Activated CD8-positive, alpha-beta T cell treated with anti-CD3 and anti-CD28 coated beads, Interleukin-2, amount 10 ng/mL, durations not matched to agents 7 days and 5 days (primary cell): Measurements from ENCODE around the gene QSOX2. TPM values are rescaled to one million over a fixed set of nuclear protein-coding genes. Genes with fewer than 3 reads are reported as not detected.
A peak's percentile ranks its signal among the peaks of the same experiment; 100 is the strongest.

Experiments
- ATAC-seq: fragments of 150-1000 bp; cut with Tn5 transposase; one replicate; pipeline ENCODE4 v1.10.0; 2021; ENCODE audit warnings: moderate library complexity
- CTCF ChIA-PET: fragments of 350-600 bp; sonication (Branson Sonifier 250); formaldehyde crosslinking; loops from one replicate; lab custom pipeline; 2021; ENCODE audit warnings: antibody characterized with exemption; lab: Charles Lee
- POLR2A ChIA-PET: fragments of 350-600 bp; sonication (Branson Sonifier 250); formaldehyde crosslinking; loops from one replicate; lab custom pipeline; 2021; ENCODE audit warnings: antibody characterized with exemption; lab: Charles Lee
- DNase-seq: peaks from one replicate; pipeline ENCODE4 v3.0.0-alpha.2; 2020
- H3K27ac Mint-ChIP-seq: one replicate; pipeline ENCODE4 v1.8.0; 2021; ENCODE audit warnings: mild to moderate bottlenecking, mixed read lengths
- H3K27me3 Mint-ChIP-seq: one replicate; pipeline ENCODE4 v1.8.0; 2021; ENCODE audit warnings: low read depth, mixed read lengths
- H3K36me3 Mint-ChIP-seq: one replicate; pipeline ENCODE4 v1.8.0; 2021; ENCODE audit warnings: low read depth, mixed read lengths
- H3K4me1 Mint-ChIP-seq: one replicate; pipeline ENCODE4 v1.8.0; 2021; ENCODE audit warnings: low read depth, mixed read lengths
- H3K4me3 Mint-ChIP-seq: one replicate; pipeline ENCODE4 v1.8.0; 2021; ENCODE audit warnings: mild to moderate bottlenecking, mixed read lengths
- H3K9me3 Mint-ChIP-seq: one replicate; pipeline ENCODE4 v1.8.0; 2022; ENCODE audit warnings: mixed read lengths; ENCODE audit not compliant: insufficient read depth
- total RNA-seq, 2 experiments: library from RNA; stranded (reverse); gene quantifications; one replicate each; pipeline ENCODE4 v1.2.3, GENCODE V29; 2021

QSOX2 gene
- total RNA-seq, 2 experiments from 2014 or later, result 11.4 to 12.6 TPM

DNA sequence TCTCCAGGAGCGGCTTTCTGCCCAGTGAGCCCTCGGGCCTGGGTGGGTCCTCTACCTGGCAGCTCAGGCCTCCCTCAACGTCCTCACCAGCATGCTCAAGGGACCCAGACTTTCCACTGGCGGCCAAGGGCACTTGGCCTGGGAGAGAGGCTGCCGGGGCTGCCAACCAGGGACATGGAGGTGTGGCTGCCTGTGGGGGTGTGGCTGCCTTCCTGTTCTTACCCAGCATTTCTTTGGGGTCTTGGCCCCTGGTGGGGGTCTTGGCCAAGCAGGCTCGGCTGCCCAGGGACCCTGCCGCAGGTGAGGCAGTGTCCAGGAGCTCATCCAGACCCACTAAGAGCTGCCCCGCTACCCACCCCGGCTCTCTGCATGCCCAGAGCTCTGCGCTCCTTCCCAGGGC is 7.2 kb upstream of the QSOX2 start:
- ChIA-PET CTCF (interaction anchor here (1.2 kb wide), 1 partner anchor 16 kb away, joined by 3 read pairs; no protein-coding TSS in a partner anchor), POLR2A (no interaction called here)
- Mint-ChIP-seq H3K9me3 (no peaks in the 10 kb centered on the region), H3K4me3 (no peak overlapping the region), H3K36me3 (no peaks in the 10 kb centered on the region), H3K27ac (no peak overlapping the region), H3K27me3 (no peaks in the 10 kb centered on the region), H3K4me1 (no peaks in the 10 kb centered on the region)
- ATAC-seq (no peak), DNase-seq (no peak)

DNA sequence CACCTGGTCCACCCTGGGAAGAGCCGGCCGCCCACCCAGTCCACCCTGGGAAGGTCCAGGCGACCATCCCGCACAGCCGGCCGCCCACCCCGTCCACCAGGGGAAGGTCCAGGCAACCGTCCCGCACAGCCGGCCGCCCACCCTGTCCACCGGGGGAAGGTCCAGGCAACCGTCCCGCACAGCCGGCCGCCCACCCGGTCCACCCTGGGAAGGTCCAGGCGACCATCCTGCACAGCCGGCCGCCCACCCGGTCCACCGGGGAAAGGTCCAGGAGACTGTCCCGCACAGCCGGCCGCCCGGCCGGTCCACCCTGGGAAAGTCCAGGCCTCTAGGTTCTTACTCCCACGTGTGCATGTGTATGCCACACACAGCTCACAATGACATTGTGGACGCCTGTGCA is 6.7 kb upstream of the QSOX2 start:
- Mint-ChIP-seq H3K27me3 (peaks cover 2% of the 10 kb centered on the region), H3K4me3 (no peak overlapping the region), H3K36me3 (no peaks in the 10 kb centered on the region), H3K9me3 (no peaks in the 10 kb centered on the region), H3K4me1 (no peaks in the 10 kb centered on the region), H3K27ac (no peak overlapping the region)
- ATAC-seq, result no peak
- CTCF ChIA-PET, result interaction anchor here (1.2 kb wide), 1 partner anchor 17 kb away, joined by 3 read pairs; no protein-coding TSS in a partner anchor
- POLR2A ChIA-PET, result no interaction called here
- no peak for DNase-seq

DNA sequence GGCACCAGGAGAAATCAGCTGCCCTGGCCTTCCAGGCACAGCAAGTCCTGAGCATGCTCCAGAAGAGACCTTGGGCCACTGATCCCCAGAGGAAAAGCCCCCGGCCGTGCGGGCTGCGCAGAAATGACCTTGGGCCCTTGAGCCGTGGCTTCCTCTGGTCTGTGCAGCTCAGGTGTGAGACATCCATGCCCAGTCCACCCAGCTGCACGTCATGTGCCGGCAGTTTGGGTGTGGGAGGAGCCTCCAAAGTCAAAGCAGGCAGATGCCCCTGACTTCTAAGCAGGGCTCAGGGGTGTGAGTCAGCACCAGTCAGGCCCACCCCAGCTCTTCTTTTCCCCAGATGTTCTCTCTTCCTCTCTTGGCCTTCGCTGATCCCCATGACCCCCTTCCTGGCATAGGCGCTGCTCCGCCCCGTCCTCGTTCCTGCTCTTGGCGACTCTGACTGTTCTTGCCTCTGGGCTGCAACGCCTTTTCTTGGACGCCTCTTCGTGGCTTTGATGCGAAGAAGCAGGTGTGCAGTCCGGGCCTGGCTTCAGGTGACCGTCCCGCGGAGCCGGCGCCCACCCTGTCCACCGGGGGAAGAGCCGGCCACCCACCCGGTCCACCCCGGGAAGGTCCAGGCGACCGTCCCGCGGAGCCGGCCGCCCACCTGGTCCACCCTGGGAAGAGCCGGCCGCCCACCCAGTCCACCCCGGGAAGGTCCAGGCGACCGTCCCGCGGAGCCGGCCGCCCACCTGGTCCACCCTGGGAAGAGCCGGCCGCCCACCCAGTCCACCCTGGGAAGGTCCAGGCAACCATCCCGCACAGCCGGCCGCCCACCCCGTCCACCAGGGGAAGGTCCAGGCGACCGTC is 5.9 kb upstream of the QSOX2 start:
- Mint-ChIP-seq H3K36me3 (no peaks in the 10 kb centered on the region), H3K4me3 (no peak overlapping the region), H3K9me3 (no peaks in the 10 kb centered on the region), H3K27me3 (peaks cover 2% of the 10 kb centered on the region), H3K4me1 (no peaks in the 10 kb centered on the region), H3K27ac (no peak overlapping the region)
- DNase-seq (no peak), ATAC-seq (no peak)
- CTCF ChIA-PET, result interaction anchor here (1.0 kb wide), 1 partner anchor 16 kb away, joined by 4 read pairs; no protein-coding TSS in a partner anchor
- POLR2A ChIA-PET, result no interaction called here

DNA sequence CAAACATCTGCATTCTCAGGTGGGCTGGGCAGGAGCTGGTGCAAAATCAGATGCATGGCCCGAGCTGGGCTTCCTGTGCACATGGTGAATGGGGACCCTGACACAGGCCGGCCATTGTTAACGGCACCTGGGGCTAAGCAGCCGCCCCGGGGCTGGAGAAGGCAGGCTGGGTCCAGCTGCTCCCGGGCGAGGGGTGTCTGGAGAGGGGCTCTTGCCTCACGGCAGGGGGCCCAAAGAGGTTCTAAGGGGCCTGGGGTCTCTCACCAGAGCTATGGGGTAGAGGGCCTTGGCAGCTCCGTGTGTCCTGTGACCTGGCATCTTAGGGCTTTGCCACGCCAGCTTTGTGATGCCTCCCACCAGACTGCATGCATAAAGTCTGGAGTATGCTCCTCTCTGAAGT is 5.1 kb upstream of the QSOX2 start:
- no peak overlapping the region for H3K27ac Mint-ChIP-seq
- no peaks in the 10 kb centered on the region for H3K36me3 Mint-ChIP-seq
- ATAC-seq (no peak), DNase-seq (no peak)
- no peak overlapping the region for H3K4me3 Mint-ChIP-seq
- CTCF ChIA-PET, result interaction anchor here (1.0 kb wide), 1 partner anchor 17 kb away, joined by 4 read pairs; no protein-coding TSS in a partner anchor
- peaks cover 2% of the 10 kb centered on the region for H3K27me3 Mint-ChIP-seq
- H3K9me3 Mint-ChIP-seq, result no peaks in the 10 kb centered on the region
- H3K4me1 Mint-ChIP-seq, result peaks cover 4% of the 10 kb centered on the region
- POLR2A ChIA-PET, result no interaction called here

DNA sequence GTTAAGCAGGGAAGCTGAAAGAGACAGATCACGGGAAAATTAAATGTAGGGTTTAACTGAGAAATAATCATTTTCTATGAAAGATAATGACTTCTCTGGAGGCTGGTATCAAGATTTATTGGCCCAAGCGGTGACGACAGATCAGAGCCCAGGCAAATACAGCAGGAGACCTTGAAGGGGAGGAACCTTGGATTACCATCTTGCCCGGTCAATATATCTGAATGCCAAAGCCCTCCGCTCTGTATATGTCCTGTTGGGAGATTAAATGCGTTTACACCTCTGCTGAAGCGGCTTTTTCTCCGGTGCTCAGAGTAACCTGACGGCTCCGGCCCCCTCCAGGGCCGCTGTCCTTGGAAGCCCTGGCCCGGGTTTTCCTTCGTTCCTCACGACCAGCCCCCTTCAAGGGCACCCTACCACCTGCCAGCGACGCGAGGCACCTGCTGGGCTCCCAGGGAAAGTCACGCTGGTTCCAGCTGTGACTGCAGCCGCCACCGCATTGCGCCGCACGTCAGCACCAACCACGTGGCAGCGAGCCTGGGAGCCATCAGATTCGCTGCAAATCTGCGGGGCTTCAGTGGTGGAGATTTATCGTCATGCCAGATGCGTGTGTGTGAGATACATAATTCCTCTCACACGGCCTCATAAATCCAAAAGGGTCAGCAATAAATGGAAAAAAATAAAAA is 4.4 kb upstream of the QSOX2 start:
- ChIA-PET CTCF (no interaction called here), POLR2A (no interaction called here)
- Mint-ChIP-seq H3K27me3 (peaks cover 2% of the 10 kb centered on the region), H3K27ac (no peak overlapping the region), H3K36me3 (no peaks in the 10 kb centered on the region), H3K4me1 (peaks cover 5% of the 10 kb centered on the region), H3K4me3 (no peak overlapping the region), H3K9me3 (no peaks in the 10 kb centered on the region)
- no peak for ATAC-seq
- DNase-seq, result no peak

DNA sequence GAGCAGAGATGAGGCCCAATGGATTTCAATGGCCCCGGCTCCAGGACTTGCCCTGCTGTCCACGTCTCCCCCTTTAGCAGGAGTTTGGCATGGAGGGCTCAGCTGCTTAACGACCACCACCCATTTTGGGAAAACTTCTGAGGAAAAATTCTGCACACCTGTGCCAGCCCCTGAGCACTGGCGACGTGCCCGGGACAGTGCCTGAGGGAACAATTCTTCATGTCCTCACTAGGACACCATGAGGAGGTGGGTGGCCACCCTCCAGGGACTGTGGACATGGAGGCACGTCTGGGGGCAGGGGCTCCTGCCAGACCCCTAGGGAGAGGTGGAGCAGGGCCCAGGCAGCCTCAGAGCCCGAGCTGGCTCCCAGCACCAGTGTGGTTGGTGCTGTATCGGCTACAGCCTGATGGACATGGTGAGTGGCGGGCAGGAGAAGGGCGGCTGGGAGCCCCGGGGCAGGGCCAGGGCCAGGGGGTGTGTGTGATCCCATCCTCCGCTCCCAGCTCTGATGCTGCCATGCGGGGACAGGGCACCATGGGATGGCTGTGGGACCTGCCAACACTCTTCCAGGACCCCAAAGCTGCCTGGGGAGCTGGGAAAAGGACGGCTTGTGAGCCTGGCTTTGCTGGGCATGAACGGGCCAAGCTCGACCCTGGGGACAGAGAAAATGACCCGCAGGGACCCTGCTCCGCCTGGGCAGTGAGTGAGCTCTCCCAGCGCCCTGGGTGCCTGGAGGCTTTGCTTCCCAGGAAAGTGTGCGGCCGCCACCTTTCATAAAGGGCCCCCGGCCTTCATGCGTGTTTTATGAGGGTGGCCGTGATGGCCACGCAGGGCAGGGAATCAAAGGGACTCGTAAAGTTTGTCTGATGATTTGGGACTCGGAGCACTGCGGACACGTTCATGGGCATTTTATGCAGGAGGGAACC is 3.6 kb upstream of the QSOX2 start:
- ATAC-seq (no peak), DNase-seq (no peak)
- H3K9me3 Mint-ChIP-seq, result no peaks in the 10 kb centered on the region
- CTCF ChIA-PET, result no interaction called here
- H3K4me3 Mint-ChIP-seq, result no peak overlapping the region
- H3K36me3 Mint-ChIP-seq, result no peaks in the 10 kb centered on the region
- peaks cover 2% of the 10 kb centered on the region for H3K27me3 Mint-ChIP-seq
- H3K4me1 Mint-ChIP-seq, result peaks cover 13% of the 10 kb centered on the region
- no peak overlapping the region for H3K27ac Mint-ChIP-seq
- POLR2A ChIA-PET, result no interaction called here

DNA sequence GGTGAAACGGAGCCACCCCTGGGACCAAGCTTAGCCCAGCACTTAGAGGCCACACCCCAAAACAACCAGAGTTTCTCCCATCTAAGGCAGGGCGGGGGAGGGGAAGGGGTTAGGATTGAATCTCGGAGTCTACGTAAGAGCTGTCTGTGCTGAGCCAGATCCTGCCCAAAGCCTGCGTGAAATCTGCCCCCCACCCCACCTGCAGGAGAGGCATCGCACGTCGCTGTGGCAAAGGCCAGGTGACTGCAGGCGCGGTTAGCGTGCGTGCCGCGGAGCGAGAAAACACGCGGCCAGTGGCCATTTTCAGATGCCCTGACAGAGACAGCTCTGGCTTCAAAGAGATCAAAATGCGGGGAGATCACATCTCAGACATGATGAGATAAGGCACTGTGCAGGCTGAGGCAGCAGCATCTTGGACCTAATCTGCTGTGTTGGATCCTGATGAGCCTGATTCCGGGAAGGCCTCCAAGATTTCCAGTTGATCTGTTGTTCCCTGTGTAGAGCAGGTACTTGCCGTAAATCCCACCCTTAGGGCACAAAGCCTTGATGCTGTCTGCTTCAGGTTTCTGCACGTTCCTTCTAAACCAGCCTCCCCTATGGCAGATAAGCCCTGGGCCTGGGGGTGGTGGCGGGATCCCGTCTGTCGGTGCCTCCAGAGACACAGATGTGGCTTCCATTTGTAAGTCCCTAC is 2.5 kb upstream of the QSOX2 start:
- H3K36me3 Mint-ChIP-seq, result peaks cover 3% of the 10 kb centered on the region
- CTCF ChIA-PET, result no interaction called here
- H3K4me1 Mint-ChIP-seq, result peaks cover 24% of the 10 kb centered on the region
- no peaks in the 10 kb centered on the region for H3K9me3 Mint-ChIP-seq
- no peak for ATAC-seq
- H3K27ac Mint-ChIP-seq, result no peak overlapping the region
- H3K4me3 Mint-ChIP-seq, result no peak overlapping the region
- no peak for DNase-seq
- H3K27me3 Mint-ChIP-seq, result peaks cover 2% of the 10 kb centered on the region
- POLR2A ChIA-PET, result interaction anchor here (0.9 kb wide), 1 partner anchor 20 kb away, joined by 4 read pairs; no protein-coding TSS in a partner anchor

DNA sequence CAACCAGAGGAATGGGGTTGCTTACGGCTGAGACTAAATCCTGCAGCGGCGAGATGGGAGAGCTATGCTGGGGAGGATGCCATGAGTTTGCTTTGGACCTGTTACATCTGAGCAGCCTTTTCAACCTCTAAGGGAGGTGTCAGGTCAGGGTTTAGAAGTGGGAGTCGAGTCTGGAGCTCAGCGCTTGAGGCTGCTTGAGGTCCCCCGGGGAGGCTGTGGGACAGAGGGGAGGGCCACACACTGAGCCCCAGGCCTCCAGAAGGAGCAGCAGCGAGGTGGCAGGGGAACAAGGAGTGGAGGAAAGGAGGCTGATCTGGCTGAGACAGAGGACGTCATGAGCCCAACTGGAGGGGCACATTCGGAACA is 1.9 kb upstream of the QSOX2 start:
- Mint-ChIP-seq H3K4me1 (peaks cover 29% of the 10 kb centered on the region), H3K27me3 (peaks cover 2% of the 10 kb centered on the region), H3K36me3 (peaks cover 3% of the 10 kb centered on the region), H3K4me3 (no peak overlapping the region), H3K27ac (no peak overlapping the region), H3K9me3 (no peaks in the 10 kb centered on the region)
- DNase-seq (no peak), ATAC-seq (no peak)
- CTCF ChIA-PET, result no interaction called here
- POLR2A ChIA-PET, result interaction anchor here (0.9 kb wide), 1 partner anchor 20 kb away, joined by 4 read pairs; no protein-coding TSS in a partner anchor

DNA sequence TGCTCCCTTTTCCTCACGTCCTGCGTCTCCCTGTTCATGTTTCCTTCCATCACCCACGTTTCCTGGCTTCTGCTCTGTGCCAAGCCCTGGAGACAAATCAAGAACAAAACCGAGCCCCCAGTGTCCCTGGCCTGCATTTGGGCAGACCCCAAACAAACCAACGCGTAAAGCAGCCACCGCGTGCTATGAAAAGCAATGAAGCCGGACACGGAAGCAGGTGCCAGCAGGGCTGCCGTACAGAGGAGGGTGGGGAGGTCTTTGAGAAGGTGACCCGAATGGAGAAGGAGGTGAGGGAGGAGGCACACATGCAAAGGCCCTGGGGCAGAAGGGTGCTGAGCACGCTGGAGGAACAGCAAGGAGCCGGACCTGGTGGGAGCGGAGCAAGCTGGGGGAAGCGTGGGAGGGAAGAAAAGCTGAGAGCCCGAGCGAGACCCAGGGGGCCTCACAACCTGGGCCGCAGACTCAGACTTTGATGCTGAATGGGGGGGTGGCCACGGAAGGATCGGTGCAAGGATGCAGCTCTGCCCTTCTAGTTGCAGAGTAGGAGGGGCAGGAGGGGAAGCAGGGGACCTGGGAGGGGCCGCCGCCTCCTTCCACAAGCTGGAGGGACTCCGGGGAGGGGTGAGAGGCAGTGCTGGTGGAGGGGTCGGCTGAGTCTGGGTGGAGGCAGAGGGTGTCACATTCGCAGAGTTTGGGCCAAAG is 1.4 kb upstream of the QSOX2 start:
- ATAC-seq (no peak), DNase-seq (no peak)
- Mint-ChIP-seq H3K36me3 (peaks cover 3% of the 10 kb centered on the region), H3K9me3 (no peaks in the 10 kb centered on the region), H3K27ac (no peak overlapping the region), H3K4me3 (no peak overlapping the region), H3K27me3 (peaks cover 2% of the 10 kb centered on the region), H3K4me1 (peaks cover 33% of the 10 kb centered on the region)
- ChIA-PET CTCF (no interaction called here), POLR2A (no interaction called here)

DNA sequence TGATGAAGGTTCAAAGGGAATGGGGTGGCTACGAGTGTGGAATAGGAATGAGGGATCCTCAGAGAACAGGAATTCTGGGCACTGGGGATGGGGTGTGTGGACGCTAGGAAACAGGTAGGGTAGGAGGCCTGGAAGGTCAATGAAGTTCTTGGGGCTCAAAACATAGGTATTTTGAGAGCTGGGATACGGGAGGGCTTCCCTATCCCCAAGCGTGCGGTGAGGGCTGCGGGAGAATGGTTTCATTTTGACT is 718 bp downstream of the QSOX2 start:
- ChIA-PET CTCF (no interaction called here), POLR2A (no interaction called here)
- peak overlapping the region; percentile 90 for H3K27ac Mint-ChIP-seq
- peaks cover 42% of the 10 kb centered on the region for H3K4me1 Mint-ChIP-seq
- H3K9me3 Mint-ChIP-seq, result no peaks in the 10 kb centered on the region
- no peak for ATAC-seq
- peak overlapping the region; percentile 95 for H3K4me3 Mint-ChIP-seq
- H3K27me3 Mint-ChIP-seq, result peaks cover 2% of the 10 kb centered on the region
- no peak for DNase-seq
- peaks cover 3% of the 10 kb centered on the region for H3K36me3 Mint-ChIP-seq
